ENCODE data around the gene FBXW5.

GRCh38 chr9:136984464-136985026, 40.0 kb upstream of the FBXW5 start:
- TF ChIP-seq CTCF (IDR thresholded peaks at IDR 0.05) (no peak), EP300 (IDR thresholded peaks at IDR 0.05; ENCODE audit: low read depth) (no peak)

All from transverse colon (tissue), 3 donors.